PC-3 (cell line): ENCODE data around the gene FBLIM1. TPM values are rescaled to one million over a fixed set of nuclear protein-coding genes. Genes with fewer than 3 reads are reported as not detected.
"Not testable (repeated sequence)": the region's sequence is repeated elsewhere in the genome, so short reads cannot be mapped to it uniquely, and the experiment has no call there.

ENCODE experiments used
- ATAC-seq: fragments of 200-7000 bp; cut with Tn5 transposase; 2 replicates; pipeline ENCODE4 v1.9.1; 2020; ENCODE audit warnings: mild to moderate bottlenecking, moderate library complexity
- BruUV-seq: library from RNA; stranded (reverse); fragments of 400-500 nt; replicated peaks from 2 replicates; lab custom pipeline; 2021; lab: Mats Ljungman, UMichigan
- CTCF ChIA-PET: fragments of 300-600 bp; sonication (Branson Sonifier 250); formaldehyde crosslinking; loops from one replicate; lab custom pipeline; 2022; ENCODE audit warnings: antibody characterized with exemption; lab: Charles Lee
- POLR2A ChIA-PET: fragments of 300-600 bp; sonication (Branson Sonifier 250); formaldehyde crosslinking; loops from one replicate; lab custom pipeline; 2022; ENCODE audit warnings: antibody characterized with exemption; ENCODE audit not compliant: unreplicated experiment; lab: Charles Lee
- DNase-seq: peaks from one replicate; pipeline ENCODE4 v3.0.0-alpha.2; 2015
- H2AFZ ChIP-seq: fragments of 300-600 bp; sonication (generic); 2 replicates; pipeline ENCODE4 v1.6.0; 2016; ENCODE audit warnings: antibody characterized with exemption, low read length
- H3F3A ChIP-seq: fragments of 300-600 bp; sonication (generic); one replicate; pipeline ENCODE4 v1.6.0; 2017; ENCODE audit warnings: antibody characterized with exemption, low read length, control low read depth, mild to moderate bottlenecking; ENCODE audit not compliant: unreplicated experiment
- H3K27ac ChIP-seq: fragments of 300-600 bp; sonication (generic); 2 replicates; pipeline ENCODE4 v1.5.1; 2016; ENCODE audit warnings: mild to moderate bottlenecking, low read length
- H3K27me3 ChIP-seq: fragments of 300-600 bp; sonication (generic); 2 replicates; pipeline ENCODE4 v1.6.1; 2016; ENCODE audit warnings: low read length, mixed read lengths
- H3K36me3 ChIP-seq: fragments of 300-600 bp; sonication (generic); 2 replicates; pipeline ENCODE4 v1.6.1; 2016; ENCODE audit warnings: low read depth, mixed run types, low read length, mixed read lengths
- H3K4me1 ChIP-seq: fragments of 300-600 bp; sonication (generic); 2 replicates; pipeline ENCODE4 v1.5.1; 2016; ENCODE audit warnings: low read length; ENCODE audit not compliant: insufficient read depth
- H3K4me2 ChIP-seq: fragments of 300-600 bp; sonication (generic); 2 replicates; pipeline ENCODE4 v1.6.0; 2016; ENCODE audit warnings: low read length
- H3K4me3 ChIP-seq: fragments of 300-600 bp; sonication (generic); 2 replicates; pipeline ENCODE4 v1.5.1; 2016; ENCODE audit warnings: mild to moderate bottlenecking, low read length, mixed read lengths
- H3K79me2 ChIP-seq: fragments of 300-600 bp; sonication (generic); 2 replicates; pipeline ENCODE4 v1.6.1; 2017; ENCODE audit warnings: low read length, mixed read lengths
- H3K9ac ChIP-seq: fragments of 300-600 bp; sonication (generic); 2 replicates; pipeline ENCODE4 v1.6.0; 2016; ENCODE audit warnings: mild to moderate bottlenecking, low read length
- H3K9me2 ChIP-seq: fragments of 300-600 bp; sonication (generic); replicated peaks from 2 replicates; pipeline ENCODE4 v1.6.1; 2016; ENCODE audit warnings: mixed run types, low read length, mixed read lengths
- H3K9me3 ChIP-seq: fragments of 300-600 bp; sonication (generic); 2 replicates; pipeline ENCODE4 v1.6.1; 2016; ENCODE audit warnings: low read length, mixed read lengths
- H4K20me1 ChIP-seq: fragments of 300-600 bp; sonication (generic); 2 replicates; pipeline ENCODE4 v1.6.1; 2016; ENCODE audit warnings: low read length, mixed read lengths
- CTCF ChIP-seq: fragments of 300-600 bp; sonication (generic); conservative IDR thresholded peaks from 2 replicates; pipeline ENCODE4 v1.5.1; 2017; ENCODE audit warnings: antibody characterized with exemption, low read depth, mild to moderate bottlenecking, low read length
- EZH2 ChIP-seq: fragments of 300-600 bp; sonication (generic); IDR thresholded peaks from one replicate; pipeline ENCODE4 v1.6.1; 2017; ENCODE audit warnings: antibody characterized with exemption, mild to moderate bottlenecking, low read length; ENCODE audit not compliant: unreplicated experiment
- EZH2phosphoT487 ChIP-seq: fragments of 300-600 bp; sonication (generic); IDR thresholded peaks from 2 replicates; pipeline ENCODE4 v1.6.1; 2018; ENCODE audit warnings: mild to moderate bottlenecking, antibody characterized with exemption, low read length, borderline replicate concordance
- intact Hi-C: fragments of 100-400 bp; cut with micrococcal nuclease; formaldehyde crosslinking; loops from 2 replicates; pipeline ENCODE4 v1.9.0; 2023
- total RNA-seq: library from RNA; depleted of rRNA; stranded (reverse); fragments of >200 nt; gene quantifications from 2 replicates; pipeline ENCODE4 v1.2.3, GENCODE V29; 2014

Gene FBLIM1
- total RNA-seq, 1 experiment from 2014 or later, result 74.1 TPM

GRCh38 chr1:15803380-15803779 is 44.8 kb downstream of the FBLIM1 start:
- TF ChIP-seq CTCF (peak; percentile 59), EZH2phosphoT487 (no peak)
- H3K27me3 ChIP-seq, result no peaks in the 10 kb centered on the region
- DNase-seq (peak; percentile 59), ATAC-seq (no peak)
- no TSS peak for BruUV-seq
- no peak overlapping the region for H3K27ac ChIP-seq
- H3F3A ChIP-seq, result no peaks in the 10 kb centered on the region
- H4K20me1 ChIP-seq, result no peaks in the 10 kb centered on the region
- CTCF ChIA-PET, result interaction anchor here (0.7 to 1.5 kb wide), 2 partner anchors 12 to 47 kb away, joined by 3 read pairs; no protein-coding TSS in a partner anchor
- no peak overlapping the region for H3K4me2 ChIP-seq
- no peaks in the 10 kb centered on the region for H3K36me3 ChIP-seq
- H3K9me2 ChIP-seq, result no peaks in the 10 kb centered on the region
- H3K79me2 ChIP-seq, result no peaks in the 10 kb centered on the region
- no peak overlapping the region for H3K9ac ChIP-seq
- no peaks in the 10 kb centered on the region for H3K9me3 ChIP-seq
- H2AFZ ChIP-seq, result no peak overlapping the region
- H3K4me3 ChIP-seq, result no peak overlapping the region
- POLR2A ChIA-PET, result no interaction called here
- H3K4me1 ChIP-seq, result peaks cover 46% of the 10 kb centered on the region
- intact Hi-C loops, result loop anchor here (2.0 kb wide), 1 partner anchor 191 kb away; no protein-coding TSS in a partner anchor

DNA sequence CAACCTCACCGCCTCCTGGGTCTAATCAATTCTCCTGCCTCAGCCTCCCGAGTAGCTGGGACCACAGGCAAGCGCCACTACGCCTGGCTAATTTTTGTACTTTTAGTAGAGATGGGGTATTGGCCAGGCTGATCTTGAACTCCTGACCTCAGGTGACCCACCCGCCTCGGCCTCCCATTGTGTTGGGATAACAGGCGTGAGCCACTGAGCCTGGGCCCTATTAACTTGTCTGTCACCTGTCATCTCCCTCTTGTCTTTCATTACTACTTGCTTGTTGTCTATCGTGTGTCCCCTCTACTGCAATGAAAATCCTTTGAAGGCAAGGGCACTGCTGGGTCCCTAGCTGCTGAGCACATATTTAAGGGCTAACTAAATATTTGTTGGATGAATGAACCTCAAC is 45.5 kb downstream of the FBLIM1 start:
- Histone ChIP-seq H3F3A (no peaks in the 10 kb centered on the region), H3K4me1 (peaks cover 48% of the 10 kb centered on the region), H4K20me1 (no peaks in the 10 kb centered on the region), H3K9me2 (no peaks in the 10 kb centered on the region), H3K4me3 (no peak overlapping the region), H3K9ac (no peak overlapping the region), H2AFZ (no peak overlapping the region), H3K36me3 (no peaks in the 10 kb centered on the region), H3K4me2 (no peak overlapping the region), H3K27ac (no peak overlapping the region), H3K27me3 (no peaks in the 10 kb centered on the region), H3K9me3 (no peaks in the 10 kb centered on the region), H3K79me2 (no peaks in the 10 kb centered on the region)
- BruUV-seq, result no TSS peak
- TF ChIP-seq EZH2 (no peak), CTCF (no peak), EZH2phosphoT487 (no peak)
- POLR2A ChIA-PET, result no interaction called here
- intact Hi-C loops, result no loop called here
- CTCF ChIA-PET, result interaction anchor here (0.7 to 0.8 kb wide), 2 partner anchors 48 to 83 kb away, joined by 3 to 5 read pairs; no protein-coding TSS in a partner anchor
- DNase-seq (no peak), ATAC-seq (no peak)

- Histone ChIP-seq H3K9ac (no peak overlapping the region), H3K4me2 (no peak overlapping the region), H3K4me1 (peaks cover 19% of the 10 kb centered on the region), H3K27ac (no peak overlapping the region), H2AFZ (no peak overlapping the region), H3K79me2 (no peaks in the 10 kb centered on the region), H3K4me3 (no peak overlapping the region), H3K27me3 (no peaks in the 10 kb centered on the region), H4K20me1 (no peaks in the 10 kb centered on the region), H3K9me3 (no peaks in the 10 kb centered on the region), H3F3A (no peaks in the 10 kb centered on the region), H3K9me2 (no peaks in the 10 kb centered on the region), H3K36me3 (no peaks in the 10 kb centered on the region)
- ATAC-seq (no peak), DNase-seq (no peak)
- POLR2A ChIA-PET, result no interaction called here
- no TSS peak for BruUV-seq
- intact Hi-C loops, result no loop called here
- CTCF ChIA-PET, result no interaction called here
- TF ChIP-seq CTCF, result no peak
These were observed 48.5 kb downstream of the FBLIM1 start for GRCh38 chr1:15807121-15807520.

GRCh38 chr1:15807549-15807948 is 49.0 kb downstream of the FBLIM1 start, which contains the start of gene UQCRHL:
Gene UQCRHL (minus strand): TSS chr1:15807649. CDS start chr1:15807649, 0 bp downstream.
- H2AFZ ChIP-seq, H3K27ac ChIP-seq, BruUV-seq, H3K4me3 ChIP-seq, H4K20me1 ChIP-seq, CTCF ChIA-PET, H3K79me2 ChIP-seq, ATAC-seq, DNase-seq, H3K4me2 ChIP-seq, H3F3A ChIP-seq, H3K9me2 ChIP-seq, H3K9me3 ChIP-seq, H3K27me3 ChIP-seq, H3K36me3 ChIP-seq, POLR2A ChIA-PET, intact Hi-C loops, H3K9ac ChIP-seq: not testable (repeated sequence)
- peaks cover 14% of the 10 kb centered on the region for H3K4me1 ChIP-seq
